Measurements from ENCODE around the gene DUXB. TPM values are rescaled to one million over a fixed set of nuclear protein-coding genes. Genes with fewer than 3 reads are reported as not detected.

The DUXB gene
- total RNA-seq, 2 experiments from 2014 or later, result not detected

GRCh38 chr16:75697571-75697970, 3.7 kb downstream of the DUXB start:
- H3K4me2 ChIP-seq (ENCODE audit: low read length), result no peak overlapping the region
- ChIA-PET POLR2A (no interaction called here), CTCF (ENCODE audit: unreplicated experiment) (no interaction called here)
- no peak overlapping the region for H3K27ac ChIP-seq (ENCODE audit: low read depth, low read length, poor library complexity, severe bottlenecking)
- no peaks in the 10 kb centered on the region for H3K79me2 ChIP-seq (ENCODE audit: insufficient read depth, low read depth, low read length)
- no peaks in the 10 kb centered on the region for H3K4me1 ChIP-seq (ENCODE audit: insufficient read depth, low read length, poor library complexity, severe bottlenecking)
- H4K20me1 ChIP-seq (ENCODE audit: insufficient read depth, low read length), result no peaks in the 10 kb centered on the region
- TF ChIP-seq EZH2phosphoT487 (IDR thresholded peaks at IDR 0.05; ENCODE audit: borderline replicate concordance, low read depth, low read length) (no peak), CTCF (conservative IDR thresholded peaks at IDR 0.05; ENCODE audit: low read length) (no peak)
- H3K9me2 ChIP-seq (ENCODE audit: insufficient read depth, low read length), result no peaks in the 10 kb centered on the region
- H3K9me3 ChIP-seq (ENCODE audit: low read length), result no peaks in the 10 kb centered on the region
- H3K36me3 ChIP-seq (ENCODE audit: insufficient read depth, low read length), result no peaks in the 10 kb centered on the region
- H3K4me3 ChIP-seq (ENCODE audit: low read depth, low read length, poor library complexity, severe bottlenecking), result no peak overlapping the region
- H2AFZ ChIP-seq (ENCODE audit: low read length), result no peak overlapping the region
- DNase-seq (ENCODE audit: low spot score), result no peak
- intact Hi-C loops (cut with micrococcal nuclease; ENCODE audit: unreplicated experiment), result no loop called here
- no TSS peak for BruUV-seq (replicated peaks)

- intact Hi-C loops (cut with micrococcal nuclease; ENCODE audit: unreplicated experiment), result no loop called here
- CTCF ChIA-PET (ENCODE audit: unreplicated experiment), result no interaction called here
Observed at GRCh38 chr16:75695708-75696107, 5.6 kb downstream of the DUXB start.

More at GRCh38 chr16:75695708-75696107, 5.6 kb downstream of the DUXB start:
- POLR2A ChIA-PET, result interaction anchor here (0.7 kb wide), 1 partner anchor 9 kb away, joined by 3 read pairs; no protein-coding TSS in a partner anchor
- H4K20me1 ChIP-seq (ENCODE audit: insufficient read depth, low read length), result no peaks in the 10 kb centered on the region
- no peaks in the 10 kb centered on the region for H3K79me2 ChIP-seq (ENCODE audit: insufficient read depth, low read depth, low read length)
- H3K9me2 ChIP-seq (ENCODE audit: insufficient read depth, low read length), result no peaks in the 10 kb centered on the region
- H3K36me3 ChIP-seq (ENCODE audit: insufficient read depth, low read length), result no peaks in the 10 kb centered on the region
- no peaks in the 10 kb centered on the region for H3K9me3 ChIP-seq (ENCODE audit: low read length)
- H3K4me1 ChIP-seq (ENCODE audit: insufficient read depth, low read length, poor library complexity, severe bottlenecking), result no peaks in the 10 kb centered on the region
- no peak overlapping the region for H3K27ac ChIP-seq (ENCODE audit: low read depth, low read length, poor library complexity, severe bottlenecking)
- no peak overlapping the region for H2AFZ ChIP-seq (ENCODE audit: low read length)
- BruUV-seq (replicated peaks), result no TSS peak
- DNase-seq (ENCODE audit: low spot score), result peak; percentile 3
- no peak overlapping the region for H3K4me2 ChIP-seq (ENCODE audit: low read length)
- no peak for TF ChIP-seq EZH2phosphoT487 (IDR thresholded peaks at IDR 0.05; ENCODE audit: borderline replicate concordance, low read depth, low read length)
- peak; percentile 62 for TF ChIP-seq CTCF (conservative IDR thresholded peaks at IDR 0.05; ENCODE audit: low read length)
- H3K4me3 ChIP-seq (ENCODE audit: low read depth, low read length, poor library complexity, severe bottlenecking), result no peak overlapping the region

Measured in OCI-LY7 (cell line).